Fibroblast of lung (primary cell): ENCODE measurements around the gene ALPP. TPM values are rescaled to one million over a fixed set of nuclear protein-coding genes. Genes with fewer than 3 reads are reported as not detected.
"Not testable (repeated sequence)": the region's sequence is repeated elsewhere in the genome, so short reads cannot be mapped to it uniquely, and the experiment has no call there.

Experiments used
- DNase-seq, 2 donors: peaks; one replicate each; pipeline versions ENCODE4 v3.0.0 to v3.0.0-alpha.2; 2010; ENCODE audit warnings: low read depth in 2 of 2
- H2AFZ ChIP-seq: 2 replicates; pipeline ENCODE4 v1.5.1; 2012; ENCODE audit warnings: low read length, control low read depth, inconsistent platforms
- H3K27ac ChIP-seq: 2 replicates; pipeline ENCODE4 v1.5.1; 2011; ENCODE audit warnings: low read length, control low read depth; ENCODE audit not compliant: insufficient read depth
- H3K27me3 ChIP-seq: 2 replicates; pipeline ENCODE4 v1.5.1; 2011; ENCODE audit warnings: mild to moderate bottlenecking, low read length; ENCODE audit not compliant: control insufficient read depth, insufficient read depth
- H3K36me3 ChIP-seq: 2 replicates; pipeline ENCODE4 v1.5.1; 2011; ENCODE audit warnings: low read length; ENCODE audit not compliant: control insufficient read depth, insufficient read depth
- H3K4me1 ChIP-seq: 2 replicates; pipeline ENCODE4 v1.5.1; 2011; ENCODE audit warnings: low read length; ENCODE audit not compliant: control insufficient read depth, insufficient read depth; ENCODE audit errors: extremely low read depth
- H3K4me2 ChIP-seq: 2 replicates; pipeline ENCODE4 v1.5.1; 2011; ENCODE audit warnings: low read length, control low read depth; ENCODE audit not compliant: insufficient read depth; ENCODE audit errors: extremely low read depth
- H3K4me3 ChIP-seq, 4 experiments: fragments of 200-600 bp in 1 of 4; sonication (generic) in 1 of 4; replicated peaks in 1 of 4; 2 replicates each; pipeline ENCODE4 v1.5.1; 2011 to 2016; ENCODE audit warnings: low read length in 4 of 4, low read depth in 3 of 4, mild to moderate bottlenecking in 3 of 4, control low read depth in 2 of 4, inconsistent platforms in 1 of 4, mixed read lengths in 1 of 4; ENCODE audit not compliant: insufficient read depth in 1 of 4; ENCODE audit errors: control extremely low read depth in 1 of 4
- H3K79me2 ChIP-seq: 2 replicates; pipeline ENCODE4 v1.5.1; 2012; ENCODE audit warnings: mild to moderate bottlenecking, low read length, inconsistent platforms; ENCODE audit not compliant: control insufficient read depth, insufficient read depth
- H3K9ac ChIP-seq: 2 replicates; pipeline ENCODE4 v1.5.1; 2011; ENCODE audit warnings: mild to moderate bottlenecking, low read length, control low read depth; ENCODE audit not compliant: insufficient read depth
- H3K9me3 ChIP-seq: 2 replicates; pipeline ENCODE4 v1.5.1; 2012; ENCODE audit warnings: low read depth, low read length; ENCODE audit not compliant: control insufficient read depth, insufficient read depth
- H4K20me1 ChIP-seq: 2 replicates; pipeline ENCODE4 v1.5.1; 2011; ENCODE audit warnings: low read length; ENCODE audit not compliant: control insufficient read depth, insufficient read depth; ENCODE audit errors: extremely low read depth
- EZH2 ChIP-seq: IDR thresholded peaks from 2 replicates; pipeline ENCODE4 v1.5.1; 2012; ENCODE audit warnings: low read length, control low read depth, mild to moderate bottlenecking; ENCODE audit errors: missing control alignments
- polyA plus RNA-seq, 2 donors: library from polyadenylated mRNA; depleted of rRNA in 1 of 2; stranded (reverse) in 1 of 2; unstranded in 1 of 2; fragments of >200 nt; gene quantifications; 2 replicates each; pipeline ENCODE4 v1.2.1, GENCODE V29; 2011 to 2012; ENCODE audit warnings: missing spikeins in 1 of 2
- total RNA-seq: library from RNA; depleted of rRNA; stranded (reverse); fragments of >200 nt; gene quantifications from 2 replicates; pipeline ENCODE4 v1.2.1, GENCODE V29; 2014
- TF ChIP-seq, protein P1 (sequence below), 2 donors: IDR thresholded peaks in 1 of 2; conservative IDR thresholded peaks in 1 of 2; 1 replicate in 1 of 2; 2 replicates in 1 of 2; pipeline ENCODE4 v1.5.1; 2011 to 2012; ENCODE audit warnings: low read length in 2 of 2, control low read depth in 1 of 2, inconsistent platforms in 1 of 2, low read depth in 1 of 2, mild to moderate bottlenecking in 1 of 2

Gene ALPP
- total and polyA plus RNA-seq, 2 donors (not counting 1 experiment from before 2014, with no cell fraction given), result not detected

DNA sequence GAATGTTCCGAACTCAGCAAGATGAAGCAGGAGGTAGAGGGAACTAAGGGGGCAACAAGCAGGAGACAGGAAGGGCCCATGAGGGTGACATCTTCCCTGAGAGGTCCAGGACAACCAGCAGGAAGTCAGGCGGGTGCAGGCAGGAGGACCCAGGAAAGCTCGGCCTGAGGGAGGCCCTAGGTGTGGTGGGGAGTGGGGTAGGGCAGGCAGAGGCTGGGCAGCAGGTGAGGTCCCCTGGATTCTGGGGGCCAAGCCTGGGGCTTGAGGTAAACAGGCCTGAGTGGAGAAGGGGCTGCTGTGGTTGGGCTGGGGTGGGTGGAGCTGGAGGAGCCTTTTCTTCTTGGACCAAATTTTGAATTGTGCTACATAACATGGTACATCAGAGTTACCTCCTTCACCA is 24.0 kb downstream of the ALPP start:
- Histone ChIP-seq H3K27me3 (no peaks in the 10 kb centered on the region), H3K27ac (no peak overlapping the region), H3K9me3 (no peaks in the 10 kb centered on the region), H4K20me1 (no peaks in the 10 kb centered on the region), H3K4me3 (no peak overlapping the region), H2AFZ (no peak overlapping the region), H3K4me2 (no peak overlapping the region), H3K36me3 (no peaks in the 10 kb centered on the region), H3K79me2 (no peaks in the 10 kb centered on the region), H3K9ac (no peak overlapping the region), H3K4me1 (no peaks in the 10 kb centered on the region)
- DNase-seq, result no peak
- no peak for TF ChIP-seq EZH2
- TF ChIP-seq, protein P1, sequence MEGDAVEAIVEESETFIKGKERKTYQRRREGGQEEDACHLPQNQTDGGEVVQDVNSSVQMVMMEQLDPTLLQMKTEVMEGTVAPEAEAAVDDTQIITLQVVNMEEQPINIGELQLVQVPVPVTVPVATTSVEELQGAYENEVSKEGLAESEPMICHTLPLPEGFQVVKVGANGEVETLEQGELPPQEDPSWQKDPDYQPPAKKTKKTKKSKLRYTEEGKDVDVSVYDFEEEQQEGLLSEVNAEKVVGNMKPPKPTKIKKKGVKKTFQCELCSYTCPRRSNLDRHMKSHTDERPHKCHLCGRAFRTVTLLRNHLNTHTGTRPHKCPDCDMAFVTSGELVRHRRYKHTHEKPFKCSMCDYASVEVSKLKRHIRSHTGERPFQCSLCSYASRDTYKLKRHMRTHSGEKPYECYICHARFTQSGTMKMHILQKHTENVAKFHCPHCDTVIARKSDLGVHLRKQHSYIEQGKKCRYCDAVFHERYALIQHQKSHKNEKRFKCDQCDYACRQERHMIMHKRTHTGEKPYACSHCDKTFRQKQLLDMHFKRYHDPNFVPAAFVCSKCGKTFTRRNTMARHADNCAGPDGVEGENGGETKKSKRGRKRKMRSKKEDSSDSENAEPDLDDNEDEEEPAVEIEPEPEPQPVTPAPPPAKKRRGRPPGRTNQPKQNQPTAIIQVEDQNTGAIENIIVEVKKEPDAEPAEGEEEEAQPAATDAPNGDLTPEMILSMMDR (conservative IDR thresholded peaks at IDR 0.05 in 1 of 2, IDR thresholded peaks at IDR 0.05 in 1 of 2; ENCODE audit: low read depth in 1 of 2, low read length in 2 of 2), result no peak

DNA sequence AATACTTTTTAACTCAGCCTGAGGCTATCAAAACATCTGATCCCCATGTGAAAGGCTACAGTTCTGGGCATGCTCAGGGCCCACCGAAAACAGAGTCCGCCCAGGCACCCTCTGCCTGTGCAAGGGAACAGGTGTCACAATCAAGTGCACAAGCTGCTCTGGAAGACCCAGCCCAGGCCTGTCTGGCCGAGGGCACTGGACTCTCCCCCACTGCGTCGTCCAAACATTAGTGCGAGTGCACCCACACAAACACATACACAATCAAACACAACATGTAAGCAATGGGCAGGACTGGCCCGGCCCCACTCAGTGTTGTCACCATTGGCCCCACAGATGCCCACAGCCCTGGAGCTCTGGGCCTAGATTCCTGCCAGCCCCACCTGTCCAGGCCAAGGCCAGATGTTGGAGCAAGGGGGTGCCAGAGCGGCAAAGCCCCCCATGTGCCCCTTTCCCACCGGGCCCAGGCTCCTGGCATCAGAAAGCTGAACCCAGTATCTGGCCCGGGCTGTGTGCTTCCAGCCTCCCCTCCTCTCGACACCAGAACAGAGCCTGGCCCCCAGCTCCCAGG is 27.5 kb downstream of the ALPP start:
- TF ChIP-seq EZH2, result no peak
- TF ChIP-seq, protein P1 (conservative IDR thresholded peaks at IDR 0.05 in 1 of 2, IDR thresholded peaks at IDR 0.05 in 1 of 2; ENCODE audit: low read depth in 1 of 2, low read length in 2 of 2), result no peak
- Histone ChIP-seq H3K4me3 (no peak overlapping the region), H3K79me2 (no peaks in the 10 kb centered on the region), H3K9me3 (no peaks in the 10 kb centered on the region), H3K27ac (no peak overlapping the region), H2AFZ (no peak overlapping the region), H3K36me3 (no peaks in the 10 kb centered on the region), H3K4me2 (no peak overlapping the region), H4K20me1 (no peaks in the 10 kb centered on the region), H3K9ac (no peak overlapping the region), H3K4me1 (no peaks in the 10 kb centered on the region), H3K27me3 (no peaks in the 10 kb centered on the region)
- no peak for DNase-seq

DNA sequence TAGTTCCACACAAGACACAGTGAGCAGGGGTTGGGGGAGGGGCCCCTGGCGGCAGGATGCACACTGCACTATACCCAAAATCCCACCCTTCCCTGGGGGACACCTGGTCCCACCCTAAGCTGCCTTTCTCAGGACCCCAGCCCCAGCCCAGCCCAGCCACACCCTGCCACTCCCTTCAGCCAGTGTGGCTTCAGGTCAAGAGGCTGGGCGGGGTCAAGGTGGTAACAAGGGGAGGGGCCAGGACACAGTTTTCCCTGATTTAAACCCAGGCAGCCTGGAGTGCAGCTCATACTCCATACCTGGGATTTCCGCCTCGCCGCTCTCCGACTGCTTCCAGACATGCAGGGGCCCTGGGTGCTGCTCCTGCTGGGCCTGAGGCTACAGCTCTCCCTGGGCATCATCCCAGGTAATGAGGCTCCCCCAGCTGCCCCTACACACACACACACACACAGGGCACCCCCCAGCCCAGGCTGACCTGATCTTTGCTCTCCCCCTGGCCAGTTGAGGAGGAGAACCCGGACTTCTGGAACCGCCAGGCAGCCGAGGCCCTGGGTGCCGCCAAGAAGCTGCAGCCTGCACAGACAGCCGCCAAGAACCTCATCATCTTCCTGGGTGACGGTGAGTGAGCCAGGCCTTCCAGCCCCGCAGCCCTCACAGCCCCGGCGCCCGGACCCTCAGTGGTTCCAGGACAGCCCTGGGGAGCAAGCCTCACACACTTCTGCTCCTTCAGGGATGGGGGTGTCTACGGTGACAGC is 28.2 kb downstream of the ALPP start, which contains the start of gene ALPG:
Gene ALPG, plus strand, starts transcription at position 289 of the 755 bp plus-strand sequence. Its CDS starts 51 bp downstream, at position 340.
- Histone ChIP-seq H3K79me2 (no peaks in the 10 kb centered on the region), H3K4me1 (no peaks in the 10 kb centered on the region), H3K4me3 (no peak within 1 kb of the TSS), H3K9me3 (no peaks in the 10 kb centered on the region), H3K36me3 (no peaks in the 10 kb centered on the region), H3K27ac (no peak within 1 kb of the TSS), H3K9ac (no peak within 1 kb of the TSS), H2AFZ (no peak within 1 kb of the TSS), H3K27me3 (no peaks in the 10 kb centered on the region), H4K20me1 (no peaks in the 10 kb centered on the region), H3K4me2 (no peak within 1 kb of the TSS)
- no peak for TF ChIP-seq EZH2
- TF ChIP-seq, protein P1 (conservative IDR thresholded peaks at IDR 0.05 in 1 of 2, IDR thresholded peaks at IDR 0.05 in 1 of 2; ENCODE audit: low read depth in 1 of 2, low read length in 2 of 2), result no peak
- no peak for DNase-seq

DNA sequence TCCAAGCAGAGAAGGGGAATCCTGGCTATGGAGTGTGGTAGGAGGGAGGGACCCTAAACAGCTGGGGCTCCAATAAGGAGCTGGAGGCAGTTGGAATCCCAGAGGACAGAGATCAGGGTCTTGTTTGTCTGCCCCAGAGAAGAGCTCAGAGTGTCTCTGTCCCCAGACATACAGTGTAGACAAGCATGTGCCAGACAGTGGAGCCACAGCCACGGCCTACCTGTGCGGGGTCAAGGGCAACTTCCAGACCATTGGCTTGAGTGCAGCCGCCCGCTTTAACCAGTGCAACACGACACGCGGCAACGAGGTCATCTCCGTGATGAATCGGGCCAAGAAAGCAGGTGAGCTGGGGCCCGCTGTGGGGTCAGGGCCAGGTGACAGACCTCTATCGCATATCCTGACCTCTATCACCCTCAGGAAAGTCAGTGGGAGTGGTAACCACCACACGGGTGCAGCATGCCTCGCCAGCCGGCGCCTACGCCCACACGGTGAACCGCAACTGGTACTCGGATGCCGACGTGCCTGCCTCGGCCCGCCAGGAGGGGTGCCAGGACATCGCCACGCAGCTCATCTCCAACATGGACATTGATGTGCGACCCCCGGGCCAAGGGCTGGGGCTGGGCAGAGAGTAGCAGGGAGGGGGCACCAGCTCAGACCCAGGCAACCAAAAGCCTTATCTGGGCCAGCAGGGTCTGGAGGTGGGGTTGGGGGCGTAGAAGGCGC is 29.0 kb downstream of the ALPP start:
- not testable (repeated sequence) for DNase-seq, H3K27me3 ChIP-seq, H3K27ac ChIP-seq, H3K4me3 ChIP-seq, H2AFZ ChIP-seq, H3K9ac ChIP-seq, H3K36me3 ChIP-seq, H3K9me3 ChIP-seq, H4K20me1 ChIP-seq, H3K4me2 ChIP-seq, H3K79me2 ChIP-seq, H3K4me1 ChIP-seq
